ENCODE results near the gene PIGU. TPM values are rescaled to one million over a fixed set of nuclear protein-coding genes. Genes with fewer than 3 reads are reported as not detected.

Gene PIGU
- total and polyA plus RNA-seq, 11 donors = 10.8 to 24.8 (median 16.1) TPM

- Histone ChIP-seq H3K4me1 (peaks cover 0 to 82% (median 55%) of the 10 kb centered on the region in 12 donors), H3K36me3 (peaks cover 0 to 36% (median 20%) of the 10 kb centered on the region in 9 donors), H3K27ac (peak overlapping the region; percentile 65 to 99 (median 89)), H3K27me3 (no peaks in the 10 kb centered on the region), H3K9me3 (no peaks in the 10 kb centered on the region), H3K4me3 (peak overlapping the region; percentile 44 to 78 (median 65))
- 2 to 7% (median 4%) methylated on average over 29 to 63 of the region's 64 CpGs for WGBS, 4 donors
- ATAC-seq (peak; percentile 14 to 73 (median 68)), DNase-seq (peak; percentile 82 to 90 (median 86))
- TF ChIP-seq, protein P1, sequence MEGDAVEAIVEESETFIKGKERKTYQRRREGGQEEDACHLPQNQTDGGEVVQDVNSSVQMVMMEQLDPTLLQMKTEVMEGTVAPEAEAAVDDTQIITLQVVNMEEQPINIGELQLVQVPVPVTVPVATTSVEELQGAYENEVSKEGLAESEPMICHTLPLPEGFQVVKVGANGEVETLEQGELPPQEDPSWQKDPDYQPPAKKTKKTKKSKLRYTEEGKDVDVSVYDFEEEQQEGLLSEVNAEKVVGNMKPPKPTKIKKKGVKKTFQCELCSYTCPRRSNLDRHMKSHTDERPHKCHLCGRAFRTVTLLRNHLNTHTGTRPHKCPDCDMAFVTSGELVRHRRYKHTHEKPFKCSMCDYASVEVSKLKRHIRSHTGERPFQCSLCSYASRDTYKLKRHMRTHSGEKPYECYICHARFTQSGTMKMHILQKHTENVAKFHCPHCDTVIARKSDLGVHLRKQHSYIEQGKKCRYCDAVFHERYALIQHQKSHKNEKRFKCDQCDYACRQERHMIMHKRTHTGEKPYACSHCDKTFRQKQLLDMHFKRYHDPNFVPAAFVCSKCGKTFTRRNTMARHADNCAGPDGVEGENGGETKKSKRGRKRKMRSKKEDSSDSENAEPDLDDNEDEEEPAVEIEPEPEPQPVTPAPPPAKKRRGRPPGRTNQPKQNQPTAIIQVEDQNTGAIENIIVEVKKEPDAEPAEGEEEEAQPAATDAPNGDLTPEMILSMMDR (IDR thresholded peaks at IDR 0.05) = no peak
- no peak for TF ChIP-seq POLR2A (IDR thresholded peaks at IDR 0.05)
- intact Hi-C loops (cut with DNase I) = loop anchor here in 9 of 10 donors (2.0 to 10.0 kb wide), 12 partner anchors 32 to 407 kb away; partner anchors contain the start of genes AHCY (in 2 of the 9), MAP1LC3A (in 1 of the 9) and PIGU (in 1 of the 9)
Observed at GRCh38 chr20:34709044-34709830, 32.3 kb upstream of the PIGU start.

GRCh38 chr20:34708621-34709043, 31.7 kb upstream of the PIGU start:
- TF ChIP-seq, protein P1 (IDR thresholded peaks at IDR 0.05) = peak; percentile 42 to 71 (median 54)
- no peak for TF ChIP-seq POLR2A (IDR thresholded peaks at IDR 0.05)
- H3K27ac ChIP-seq = peak overlapping the region; percentile 65 to 99 (median 89)
- peak overlapping the region in 11 of 12 donors; percentile 44 to 78 (median 67) for H3K4me3 ChIP-seq
- WGBS, 4 donors = 8 to 15% (median 14%) methylated on average over 16 to 22 of the region's 22 CpGs
- no peaks in the 10 kb centered on the region for H3K27me3 ChIP-seq
- H3K36me3 ChIP-seq = peaks cover 0 to 30% (median 16%) of the 10 kb centered on the region in 9 donors
- DNase-seq = peak; percentile 42 to 75 (median 48)
- H3K4me1 ChIP-seq = peaks cover 0 to 76% (median 51%) of the 10 kb centered on the region in 12 donors
- H3K9me3 ChIP-seq = no peaks in the 10 kb centered on the region
- ATAC-seq = no peak
- intact Hi-C loops (cut with DNase I) = loop anchor here in 9 of 10 donors (2.0 to 10.0 kb wide), 12 partner anchors 32 to 406 kb away; partner anchors contain the start of genes AHCY (in 2 of the 9), MAP1LC3A (in 1 of the 9) and PIGU (in 1 of the 9)

DNA sequence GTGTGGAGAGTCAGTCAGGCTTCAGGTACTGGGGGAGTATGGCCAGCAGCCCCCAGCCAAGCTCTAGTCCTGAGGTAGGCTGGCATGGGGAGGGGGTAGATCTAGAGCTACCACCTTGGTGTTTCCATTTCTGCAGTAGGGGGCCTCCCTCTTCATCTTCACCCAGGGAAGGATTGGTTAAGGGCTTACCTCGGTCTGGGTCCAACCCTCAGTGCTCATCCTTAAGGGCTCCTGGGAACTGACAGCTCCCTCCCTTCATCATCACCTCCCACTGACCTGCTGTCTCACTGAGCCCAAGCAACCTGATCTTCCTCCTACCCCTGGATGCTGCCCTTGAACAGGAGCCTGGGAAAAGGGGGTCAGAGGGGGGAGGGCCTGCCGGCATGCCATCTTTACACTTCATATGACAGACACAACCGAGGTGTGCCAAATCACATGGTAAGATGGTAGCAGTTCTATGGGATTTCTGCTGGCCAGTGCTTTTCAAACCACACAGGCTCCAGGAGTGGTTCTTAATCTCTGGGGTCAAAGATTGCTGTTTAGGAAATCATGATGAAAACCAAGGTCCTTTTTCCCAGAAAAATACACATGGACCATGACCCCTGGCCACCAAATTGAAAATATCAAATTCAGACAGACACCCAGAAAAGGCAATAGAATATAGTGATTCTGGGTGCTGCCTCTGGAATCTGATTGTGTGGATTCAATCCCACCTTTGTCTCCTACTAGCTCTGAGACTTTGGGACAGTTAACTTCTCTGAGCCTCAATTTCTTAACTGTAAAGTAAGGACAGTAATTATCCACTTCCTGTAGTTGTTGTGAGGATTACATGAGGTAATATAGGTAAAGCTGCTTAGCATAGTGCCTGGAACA, 30.3 kb upstream of the PIGU start:
- no peak for TF ChIP-seq POLR2A (IDR thresholded peaks at IDR 0.05)
- TF ChIP-seq, protein P1 (IDR thresholded peaks at IDR 0.05) = no peak
- Histone ChIP-seq H3K27ac (peak overlapping the region in 9 of 12 donors; percentile 36 to 100 (median 99)), H3K36me3 (peaks cover 0 to 16% (median 10%) of the 10 kb centered on the region in 9 donors), H3K4me3 (peak overlapping the region in 1 of 12 donors; percentile 89), H3K9me3 (no peaks in the 10 kb centered on the region), H3K27me3 (peaks cover 0 to 5% (median 0%) of the 10 kb centered on the region in 9 donors), H3K4me1 (peaks cover 0 to 68% (median 44%) of the 10 kb centered on the region in 12 donors)
- intact Hi-C loops (cut with DNase I) = loop anchor here in 9 of 10 donors (5.0 to 10.0 kb wide), 9 partner anchors 122 to 405 kb away; partner anchors contain the start of genes AHCY (in 2 of the 9) and MAP1LC3A (in 1 of the 9)
- ATAC-seq (no peak), DNase-seq (peak in 1 of 5 donors; percentile 47)
- WGBS, 4 donors = 36 to 58% (median 54%) methylated on average over 3 of the region's 3 CpGs

All from heart left ventricle (tissue), 16 donors.